GM19239 (cell line): ENCODE measurements around the gene MIER1.

ENCODE experiments used
- DNase-seq: peaks from one replicate; pipeline ENCODE4 v3.0.0; 2011; ENCODE audit warnings: low spot score; ENCODE audit not compliant: insufficient read length
- FAIRE-seq: peaks from 2 replicates; lab custom pipeline; 2011; peaks lifted over from hg19 to GRCh38; lab: Jason Lieb, UNC

MIER1 gene

DNA sequence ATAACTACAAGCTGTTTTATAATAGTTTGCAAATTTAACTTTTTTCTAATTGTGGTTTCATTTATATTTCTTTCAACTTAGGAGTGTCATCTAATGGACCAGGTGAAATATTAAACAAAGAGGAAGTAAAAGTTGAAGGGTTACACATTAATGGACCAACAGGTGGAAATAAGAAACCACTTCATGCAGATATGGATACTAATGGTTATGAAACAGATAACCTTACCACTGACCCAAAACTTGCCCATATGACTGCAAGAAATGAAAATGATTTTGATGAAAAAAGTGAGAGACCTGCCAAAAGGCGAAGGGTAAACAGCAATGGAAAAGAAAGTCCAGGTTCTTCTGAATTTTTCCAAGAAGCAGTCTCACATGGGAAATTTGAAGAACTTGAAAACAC is 59.7 kb downstream of the MIER1 start:
- DNase-seq (peak; percentile 21), FAIRE-seq (peak; percentile 94)

DNA sequence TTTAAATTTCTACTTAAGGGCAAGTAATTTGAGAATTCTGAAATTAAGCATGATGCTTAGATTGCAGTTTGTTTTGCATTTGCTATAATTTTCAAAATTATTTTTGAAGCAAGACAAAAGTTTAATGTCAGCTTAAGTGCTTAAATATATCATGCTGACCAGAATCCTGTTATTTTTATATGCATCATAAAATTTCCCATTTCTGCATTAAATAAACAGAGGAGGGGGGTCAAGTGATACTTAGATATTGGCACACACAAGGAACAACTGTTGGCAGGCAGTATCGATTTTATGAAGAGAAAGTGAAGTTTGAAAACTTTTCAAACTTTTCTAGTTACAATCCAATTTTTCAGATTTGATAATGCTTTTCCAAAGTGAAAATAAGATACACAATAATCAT is 61.0 kb downstream of the MIER1 start:
- peak; percentile 61 for FAIRE-seq
- DNase-seq, result no peak

GRCh38 chr1:66993076-66993475 is 68.3 kb downstream of the MIER1 start:
- FAIRE-seq (no peak), DNase-seq (no peak)

DNA sequence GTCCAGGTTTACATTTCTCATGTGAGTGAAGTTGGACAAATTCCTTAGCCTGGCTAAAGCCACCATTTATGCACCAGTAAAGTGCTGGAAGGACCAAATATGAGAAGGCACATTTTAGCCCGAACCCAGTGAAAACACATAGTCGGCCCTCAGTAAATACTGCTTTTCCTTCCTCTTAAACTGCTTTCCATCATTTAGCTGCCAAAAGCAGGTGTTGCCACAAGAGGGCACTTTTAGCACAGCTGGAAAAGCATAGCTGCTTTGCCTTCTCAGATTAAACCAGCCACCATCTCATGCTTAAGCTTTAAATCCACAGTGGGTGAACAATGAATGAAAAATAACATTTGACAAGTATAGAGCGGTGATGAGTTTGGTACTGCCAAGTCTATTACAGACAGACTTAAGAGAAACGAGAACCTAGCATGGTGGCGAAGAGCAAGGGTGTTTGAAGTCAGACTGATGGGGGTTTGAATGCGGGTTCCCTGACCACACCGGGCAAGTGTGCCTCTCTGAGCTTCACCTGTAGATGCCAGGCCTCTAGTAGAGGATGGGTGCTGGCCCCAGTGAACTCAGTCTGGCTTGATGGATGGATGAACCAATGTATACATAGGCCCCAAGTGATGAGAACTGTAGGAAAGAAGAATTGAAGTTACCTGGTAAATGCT is 71.4 kb downstream of the MIER1 start:
- FAIRE-seq (peak; percentile 93), DNase-seq (peak; percentile 20)

DNA sequence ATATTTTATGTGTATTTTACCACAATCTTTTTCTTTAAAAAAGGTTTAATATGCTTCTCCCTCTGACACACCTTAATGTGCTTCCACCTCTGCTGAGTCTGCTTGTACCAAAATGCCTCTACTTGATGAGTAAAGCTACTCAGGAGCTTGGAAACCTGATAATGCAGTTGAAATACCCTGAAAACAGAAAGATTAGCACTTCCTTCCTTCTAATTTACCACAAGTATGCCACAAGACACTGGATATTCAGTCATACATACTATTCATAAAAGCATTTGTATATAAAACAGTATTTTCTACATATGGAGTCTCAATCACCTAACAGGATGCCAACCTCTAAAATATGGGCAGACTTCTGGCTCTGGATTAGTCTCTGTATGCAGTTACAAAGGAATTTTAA is 74.2 kb downstream of the MIER1 start:
- no peak for FAIRE-seq
- no peak for DNase-seq

- FAIRE-seq, result no peak
- no peak for DNase-seq
These were observed 75.0 kb downstream of the MIER1 start for GRCh38 chr1:66999640-67000400.

DNA sequence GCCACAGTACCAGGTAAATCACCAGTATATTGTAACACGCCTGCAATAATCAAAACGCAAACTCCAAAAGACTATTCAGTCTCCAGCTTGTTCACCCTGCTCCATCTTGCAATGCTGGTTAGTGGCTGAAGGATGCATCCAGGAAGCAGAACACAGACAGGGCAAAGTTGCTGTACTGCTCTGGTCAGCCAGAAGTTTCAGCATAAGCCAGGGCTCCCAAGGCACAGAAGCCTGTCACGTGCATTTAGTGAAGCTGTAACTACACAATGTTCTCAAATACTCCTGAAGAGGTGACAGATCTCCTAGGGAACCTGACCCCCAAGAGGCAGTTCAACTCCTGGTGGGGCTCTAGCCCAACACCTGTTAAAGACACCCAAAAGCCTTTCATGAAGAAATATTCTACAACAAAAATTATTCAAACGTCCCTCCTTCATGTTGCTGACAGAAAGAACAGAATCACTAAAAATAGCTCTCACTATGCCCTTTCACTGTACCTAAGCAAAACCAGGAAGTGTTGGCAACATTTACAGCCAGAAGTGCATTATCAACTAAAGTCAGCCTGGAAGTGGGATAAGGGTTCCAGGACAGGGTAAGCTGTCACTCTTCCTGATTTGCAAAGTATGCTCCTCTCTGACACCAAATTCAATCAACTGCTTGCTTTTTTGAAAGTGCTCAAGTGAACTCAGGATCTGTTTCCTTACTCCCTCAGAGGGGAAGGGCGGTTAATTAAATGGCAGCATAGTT is 77.1 kb downstream of the MIER1 start:
- DNase-seq (no peak), FAIRE-seq (peak; percentile 37)

DNA sequence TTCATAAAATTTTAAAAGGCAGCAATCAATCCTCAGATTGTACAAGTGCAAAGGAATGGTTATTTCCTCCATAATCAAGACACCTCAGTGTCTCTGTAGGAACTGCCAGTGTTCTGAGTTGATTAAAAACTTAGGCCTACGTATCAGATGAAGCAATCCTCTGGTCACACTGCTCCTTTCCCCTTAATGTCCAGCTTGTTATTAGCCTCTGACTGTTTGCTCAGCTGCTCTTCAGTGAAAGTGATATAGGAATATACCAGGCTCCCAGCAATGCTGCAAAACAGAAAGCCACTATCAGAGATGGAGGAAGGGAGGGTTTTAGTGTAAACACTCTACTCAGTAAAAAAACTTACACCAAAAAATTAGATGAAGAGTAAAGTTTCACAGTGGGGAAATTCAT is 79.4 kb downstream of the MIER1 start:
- FAIRE-seq (no peak), DNase-seq (no peak)

DNA sequence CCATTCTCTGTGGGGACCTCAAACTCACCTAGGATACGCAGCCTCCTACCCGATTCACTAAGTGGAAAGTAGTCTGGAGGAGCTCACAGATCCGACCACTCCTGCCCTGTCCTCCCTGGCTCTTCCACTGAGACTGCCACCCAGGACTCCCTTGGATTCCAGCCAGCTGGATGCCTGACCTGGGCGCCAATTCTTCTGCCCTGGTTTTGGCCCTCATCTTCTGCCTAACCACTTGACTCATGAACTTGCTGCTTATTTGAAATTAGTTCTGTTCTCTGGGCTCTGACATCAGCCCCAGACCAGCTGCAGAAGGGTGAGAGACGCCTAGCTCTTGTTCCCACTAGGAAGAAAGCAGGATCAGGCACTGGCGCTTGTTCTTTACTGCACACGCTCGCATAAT is 80.3 kb downstream of the MIER1 start:
- no peak for FAIRE-seq

GRCh38 chr1:67009792-67010191 is 85.0 kb downstream of the MIER1 start:
- FAIRE-seq, result no peak

More for the DNA sequence above, 80.3 kb downstream of the MIER1 start:
- DNase-seq, result no peak

GRCh38 chr1:67013573-67013972 is 88.8 kb downstream of the MIER1 start:
- DNase-seq, result no peak
- peak; percentile 11 for FAIRE-seq

More at GRCh38 chr1:67009792-67010191, 85.0 kb downstream of the MIER1 start:
- DNase-seq, result no peak

DNA sequence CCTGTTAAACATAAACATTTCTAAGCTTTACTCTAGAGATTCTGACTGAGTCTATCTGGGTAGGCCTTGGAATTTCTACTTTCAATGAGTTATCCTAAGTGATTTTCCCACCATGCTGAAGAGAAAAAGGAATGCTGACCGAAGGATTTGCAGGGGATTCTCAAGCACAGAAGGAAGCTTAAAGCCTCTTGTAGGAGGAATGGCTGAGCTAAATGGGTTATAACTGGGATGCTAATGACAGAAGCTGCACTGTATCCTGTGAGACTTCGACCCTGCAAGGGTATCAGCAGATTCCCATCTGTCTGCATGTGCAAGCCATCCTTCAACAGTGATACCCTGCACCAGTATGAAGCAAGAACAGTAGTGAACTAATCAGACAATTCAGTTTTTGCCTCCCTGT is 93.8 kb downstream of the MIER1 start:
- FAIRE-seq (no peak), DNase-seq (no peak)

- DNase-seq, result no peak
- no peak for FAIRE-seq
These were observed 94.3 kb downstream of the MIER1 start for GRCh38 chr1:67019121-67019520.

DNA sequence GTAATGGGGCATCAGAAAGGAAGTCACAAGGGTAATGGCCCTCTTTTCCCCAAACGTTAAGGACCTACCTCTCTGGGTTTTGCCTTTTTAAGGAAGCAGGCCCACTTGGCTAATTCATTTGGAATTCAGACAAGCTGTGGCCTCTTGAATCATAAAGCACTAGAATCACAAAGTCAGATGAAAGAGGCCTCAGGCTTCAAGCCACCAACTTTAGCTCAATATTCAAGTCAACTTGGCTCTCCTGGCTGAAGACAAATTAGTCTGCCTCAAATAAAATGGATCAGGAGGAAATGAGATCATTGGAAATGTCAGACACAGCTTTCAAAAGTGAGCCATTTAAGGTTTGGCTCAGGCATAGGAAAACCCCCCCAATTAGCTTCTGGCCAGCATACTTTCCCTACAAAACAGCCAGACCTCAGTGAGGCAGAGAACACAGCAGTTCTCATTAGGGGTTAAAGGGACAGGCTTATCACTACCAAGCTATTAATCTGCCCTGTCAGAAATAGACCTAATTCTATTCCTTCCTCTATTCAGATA is 94.9 kb downstream of the MIER1 start:
- DNase-seq (no peak), FAIRE-seq (no peak)

GRCh38 chr1:67020304-67020703 is 95.5 kb downstream of the MIER1 start:
- FAIRE-seq (no peak), DNase-seq (no peak)

GRCh38 chr1:67020765-67021164 is 96.0 kb downstream of the MIER1 start:
- FAIRE-seq, result no peak
- DNase-seq, result no peak

DNA sequence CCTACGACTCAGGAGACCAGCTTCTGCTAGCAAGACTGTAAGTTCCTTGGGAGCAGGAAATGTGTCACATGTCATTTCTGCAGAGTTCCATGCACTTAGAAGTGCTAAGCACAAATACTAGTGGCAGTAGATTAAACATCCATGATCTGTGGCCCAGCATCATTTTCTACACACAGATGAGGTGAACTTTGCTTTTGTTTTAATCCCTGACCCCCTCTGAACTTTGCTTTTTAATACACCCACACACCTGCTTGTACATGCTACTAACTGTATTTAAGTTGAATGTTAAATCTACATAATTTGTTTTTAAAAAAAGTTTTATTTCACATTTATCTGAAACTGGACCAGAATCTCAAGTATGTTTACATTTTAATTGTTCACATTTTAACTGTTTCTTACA is 104.7 kb downstream of the MIER1 start:
- FAIRE-seq (no peak), DNase-seq (no peak)

DNA sequence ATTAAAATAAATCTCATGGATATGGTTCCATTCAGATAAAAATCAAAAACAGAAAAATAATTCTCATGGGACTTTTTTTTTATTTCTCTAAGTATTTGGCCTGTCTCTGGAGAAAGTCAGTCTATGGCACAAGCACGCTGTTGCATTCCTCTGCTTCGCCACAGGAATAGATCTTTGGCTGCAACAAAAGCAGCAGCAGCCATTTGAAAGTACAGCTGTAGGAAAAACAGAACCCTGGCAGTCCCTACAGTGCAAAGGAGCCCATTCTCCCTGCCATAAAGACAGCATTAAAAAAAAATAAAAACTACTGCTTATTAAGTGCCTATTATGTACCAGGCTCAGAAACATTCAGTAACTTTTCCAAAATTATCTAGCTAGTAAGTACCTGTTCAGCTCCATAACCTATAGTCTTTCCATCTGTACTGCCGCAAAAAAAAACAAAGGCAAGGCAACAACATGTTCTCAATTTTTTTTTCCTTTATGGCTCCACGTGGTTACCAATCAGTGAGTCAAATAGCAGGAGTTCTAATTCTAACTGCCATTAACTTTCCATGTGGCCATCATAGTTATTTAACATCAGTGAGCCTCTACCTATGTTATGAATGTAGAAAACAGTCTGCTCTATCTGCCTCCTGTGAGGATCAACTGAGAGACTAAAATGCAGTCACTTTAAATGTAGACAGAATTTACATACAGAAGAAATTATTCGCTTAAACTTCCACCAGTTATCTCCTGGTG is 106.5 kb downstream of the MIER1 start:
- DNase-seq (no peak), FAIRE-seq (no peak)

DNA sequence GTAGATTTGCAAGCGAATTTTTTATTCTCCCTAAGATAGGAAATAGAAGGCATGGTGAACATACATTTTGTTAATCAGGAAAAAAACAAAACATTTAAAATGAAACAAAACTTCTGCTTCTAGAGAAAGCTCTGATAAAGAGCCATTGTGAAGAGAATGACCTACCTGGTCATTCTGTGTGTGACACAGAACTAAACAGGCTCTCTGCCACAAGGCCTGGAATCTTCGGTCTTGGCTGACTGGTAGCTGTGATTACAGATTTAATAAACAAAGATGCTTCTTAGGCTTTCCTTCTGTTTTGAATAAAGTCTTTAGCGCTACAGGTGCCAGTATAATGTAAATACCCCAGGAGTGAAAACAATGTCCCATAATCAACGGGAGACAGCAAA is 107.1 kb downstream of the MIER1 start:
- FAIRE-seq (no peak), DNase-seq (no peak)
